Measurements from ENCODE around the gene WDFY1.

WDFY1 gene

GRCh38 chr2:223853425-223853837 is 91.7 kb downstream of the WDFY1 start:
- DNase-seq = no peak

GRCh38 chr2:223852281-223852795 is 92.8 kb downstream of the WDFY1 start:
- DNase-seq = no peak

GRCh38 chr2:223847410-223847809 is 97.7 kb downstream of the WDFY1 start:
- DNase-seq = no peak

GRCh38 chr2:223846515-223846914 is 98.6 kb downstream of the WDFY1 start:
- no peak for DNase-seq

- peak; percentile 59 for DNase-seq
Measured at GRCh38 chr2:223841436-223842190, 103.5 kb downstream of the WDFY1 start.

- peak; percentile 17 for DNase-seq
Measured at GRCh38 chr2:223837287-223838061, 107.7 kb downstream of the WDFY1 start, which contains the start of gene AP1S3. TSS of gene AP1S3 (minus strand) at chr2:223837582. CDS start at chr2:223837450, 132 bp downstream.

- DNase-seq = peak; percentile 88
Measured at GRCh38 chr2:223835701-223836532, 109.2 kb downstream of the WDFY1 start.

GRCh38 chr2:223834431-223834830 is 110.7 kb downstream of the WDFY1 start:
- no peak for DNase-seq

GRCh38 chr2:223832241-223832903 is 112.8 kb downstream of the WDFY1 start:
- DNase-seq = no peak

GRCh38 chr2:223829128-223829527 is 116.0 kb downstream of the WDFY1 start:
- DNase-seq = no peak

- no peak for DNase-seq
Measured at GRCh38 chr2:223828314-223828713, 116.8 kb downstream of the WDFY1 start.

- DNase-seq = no peak
Measured at GRCh38 chr2:223826995-223827394, 118.1 kb downstream of the WDFY1 start.
